Fibroblast of skin of right quadriceps (primary cell): ENCODE data around the gene MEST.
"Not testable (repeated sequence)": the region's sequence is repeated elsewhere in the genome, so short reads cannot be mapped to it uniquely, and the experiment has no call there.

ENCODE experiments used
- DNase-seq: peaks from one replicate; pipeline ENCODE4 v3.0.0-alpha.2; 2013

The MEST gene

GRCh38 chr7:130527752-130528355 lies 36.0 kb downstream of the MEST start:
- DNase-seq = not testable (repeated sequence)

DNA sequence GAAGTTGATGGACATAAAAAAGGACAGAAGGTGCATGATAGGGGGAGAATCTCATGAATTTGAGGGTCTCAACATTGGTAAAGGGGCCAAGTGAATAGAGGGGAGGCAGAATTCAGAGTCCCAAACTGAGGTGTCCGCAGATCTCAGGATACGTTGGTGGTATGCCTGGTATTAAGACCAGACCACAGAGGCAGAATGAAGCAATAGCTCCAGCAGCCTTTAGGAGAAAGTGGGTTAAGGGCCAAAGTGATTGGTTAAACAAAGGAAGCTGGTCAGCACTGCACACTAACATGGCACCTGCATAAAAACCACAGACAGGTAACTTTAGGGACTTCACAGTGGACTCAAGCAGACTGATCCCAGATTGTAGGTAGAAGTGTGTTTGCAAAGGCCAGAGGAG lies 37.5 kb downstream of the MEST start:
- DNase-seq = no peak

- not testable (repeated sequence) for DNase-seq
Measured at GRCh38 chr7:130537894-130538293, 46.0 kb downstream of the MEST start.

GRCh38 chr7:130541287-130541686 lies 49.4 kb downstream of the MEST start:
- DNase-seq = not testable (repeated sequence)

GRCh38 chr7:130542297-130542696 lies 50.4 kb downstream of the MEST start:
- not testable (repeated sequence) for DNase-seq

DNA sequence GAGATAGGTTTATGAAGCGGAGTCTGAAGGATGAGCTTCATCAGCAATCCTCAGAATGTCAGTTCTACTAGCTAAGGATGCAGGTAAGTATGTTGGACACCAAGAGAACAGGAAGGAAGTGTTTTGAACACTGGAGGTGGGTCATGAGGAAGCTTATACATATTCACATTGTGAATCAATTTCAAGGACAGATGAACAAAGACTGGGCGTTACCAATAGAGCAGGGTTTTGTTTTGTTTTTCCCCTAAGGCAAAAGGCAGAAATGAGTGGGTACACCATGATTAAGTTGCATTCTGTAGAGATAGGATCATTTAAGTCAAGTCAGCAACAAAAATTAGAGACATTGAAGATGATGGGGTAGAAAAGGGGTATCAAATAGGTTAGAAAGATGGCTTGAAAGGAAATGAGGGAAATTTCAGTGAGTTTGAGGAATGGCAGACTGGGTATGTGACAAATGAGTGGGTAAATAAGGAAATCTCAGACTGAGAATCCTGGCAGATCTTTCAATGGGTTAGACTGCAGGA lies 51.7 kb downstream of the MEST start:
- no peak for DNase-seq

GRCh38 chr7:130544356-130544755 lies 52.5 kb downstream of the MEST start:
- no peak for DNase-seq

DNA sequence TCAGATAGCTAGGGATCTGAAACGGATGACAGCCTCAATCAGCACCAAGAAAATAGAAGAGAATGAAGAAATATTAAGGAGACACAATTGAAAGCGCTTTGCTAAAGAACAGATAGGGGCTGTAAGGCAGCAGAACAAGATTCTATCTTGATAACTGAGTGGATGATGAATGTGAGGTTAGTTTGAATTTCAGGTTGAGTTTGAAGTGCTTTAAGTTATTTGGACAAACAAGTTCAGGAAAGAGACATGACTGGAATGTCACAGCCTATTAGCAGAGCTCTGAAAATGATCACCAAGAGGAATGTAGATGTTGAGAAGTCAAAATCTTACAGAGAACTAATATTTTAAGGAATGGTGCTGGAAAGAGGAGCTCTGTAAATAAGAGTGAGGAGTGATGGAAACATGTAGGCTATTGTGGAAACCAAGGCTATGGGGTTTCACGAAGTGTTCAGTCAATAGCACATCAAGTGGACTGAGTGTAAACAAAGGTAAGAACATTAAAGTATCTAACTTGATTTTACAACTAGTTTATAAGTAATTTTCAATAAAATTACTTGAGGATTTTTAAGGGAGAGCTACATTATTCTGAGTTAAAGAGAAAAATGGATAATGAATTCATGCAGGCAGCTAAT lies 61.6 kb downstream of the MEST start:
- no peak for DNase-seq

GRCh38 chr7:130554481-130554880 lies 62.6 kb downstream of the MEST start:
- DNase-seq = no peak
